ENCODE data around the gene AP2M1.
"Not testable (repeated sequence)": the region's sequence is repeated elsewhere in the genome, so short reads cannot be mapped to it uniquely, and the experiment has no call there.

AP2M1 gene

GRCh38 chr3:184174646-184175492, at the start of gene AP2M1:
AP2M1 (plus strand) TSS chr3:184174855; CDS start chr3:184176994, 2,139 bp downstream.
- peak; percentile 82 to 99 (median 98) for DNase-seq

DNA sequence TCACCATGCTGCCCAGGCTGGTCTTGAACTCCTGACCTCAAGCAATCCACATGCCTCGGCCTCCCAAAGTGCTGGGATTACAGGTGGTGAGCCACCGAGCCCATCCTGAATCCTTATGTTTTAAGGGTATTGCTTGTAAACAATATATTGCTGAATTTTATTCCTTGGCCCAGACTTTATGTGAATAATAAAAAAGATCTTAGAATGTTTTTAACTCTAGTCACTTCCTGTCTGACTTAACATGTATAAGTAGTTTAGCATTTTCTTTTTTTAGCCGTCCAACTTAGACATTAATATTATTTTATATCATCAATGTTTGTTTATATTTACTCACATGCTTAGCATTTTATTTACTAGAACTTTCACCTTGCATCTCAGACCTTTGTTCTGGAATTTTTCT, 48.6 kb upstream of the AP2M1 start:
- DNase-seq = no peak

GRCh38 chr3:184129012-184129411, 45.6 kb upstream of the AP2M1 start:
- no peak for DNase-seq

DNA sequence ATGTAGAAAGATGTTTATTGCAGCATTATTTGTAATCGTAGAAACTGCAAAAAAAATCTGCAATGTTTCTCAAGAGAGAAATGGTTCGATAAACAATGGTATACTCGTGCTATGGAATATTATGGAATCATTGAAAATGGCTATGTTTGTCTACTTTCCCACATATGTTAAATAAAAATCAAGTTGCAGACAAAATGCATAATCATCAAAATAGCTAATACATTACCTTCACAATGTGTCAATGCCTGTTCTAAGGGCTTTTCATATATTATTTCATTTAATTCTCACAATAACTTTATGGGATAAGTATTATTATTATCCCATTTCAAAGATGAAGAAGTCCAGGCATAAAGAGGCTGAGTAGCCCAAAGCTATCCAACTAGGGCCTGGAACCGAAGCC, 41.7 kb upstream of the AP2M1 start:
- DNase-seq = no peak

GRCh38 chr3:184133840-184134745, 40.6 kb upstream of the AP2M1 start:
- DNase-seq = peak in 55 of 56 donors; percentile 22 to 89 (median 70)

- peak in 3 of 56 donors; percentile 55 to 81 (median 58) for DNase-seq
Observed at GRCh38 chr3:184134746-184135148, 39.9 kb upstream of the AP2M1 start.

GRCh38 chr3:184135149-184135910, 39.3 kb upstream of the AP2M1 start, which contains the start of gene EIF2B5:
EIF2B5 (plus strand) TSS chr3:184135358; CDS start chr3:184135386, 28 bp downstream.
- DNase-seq = peak; percentile 62 to 97 (median 90)

DNA sequence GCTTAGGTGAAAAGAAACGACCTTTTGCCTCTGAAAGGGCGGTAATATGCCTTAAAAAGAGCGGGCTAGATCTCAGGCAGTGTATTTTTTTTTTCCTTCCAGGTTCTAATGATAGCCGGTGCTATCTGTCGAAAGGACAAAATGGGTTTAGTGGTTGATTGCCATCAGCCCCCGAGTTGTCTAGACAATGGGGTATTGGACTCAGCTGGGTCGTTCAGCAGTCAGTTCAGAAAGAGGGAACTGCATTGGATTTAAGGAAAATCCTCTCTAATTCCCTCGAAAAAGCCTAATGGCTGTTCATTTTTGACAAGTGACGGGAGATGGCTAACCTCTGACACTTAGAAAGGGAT, 38.8 kb upstream of the AP2M1 start:
- DNase-seq = peak in 1 of 56 donors; percentile 26

DNA sequence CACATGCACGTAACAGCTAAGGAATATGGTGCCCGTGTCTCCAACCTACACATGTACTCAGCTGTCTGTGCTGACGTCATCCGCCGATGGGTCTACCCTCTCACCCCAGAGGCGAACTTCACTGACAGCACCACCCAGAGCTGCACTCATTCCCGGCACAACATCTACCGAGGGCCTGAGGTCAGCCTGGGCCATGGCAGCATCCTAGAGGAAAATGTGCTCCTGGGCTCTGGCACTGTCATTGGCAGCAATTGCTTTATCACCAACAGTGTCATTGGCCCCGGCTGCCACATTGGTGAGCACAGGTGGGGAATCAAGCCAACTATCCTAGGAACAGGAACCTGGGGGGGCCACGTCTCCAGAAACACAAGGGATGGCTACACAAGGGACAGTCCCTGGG, 34.2 kb upstream of the AP2M1 start:
- no peak for DNase-seq

DNA sequence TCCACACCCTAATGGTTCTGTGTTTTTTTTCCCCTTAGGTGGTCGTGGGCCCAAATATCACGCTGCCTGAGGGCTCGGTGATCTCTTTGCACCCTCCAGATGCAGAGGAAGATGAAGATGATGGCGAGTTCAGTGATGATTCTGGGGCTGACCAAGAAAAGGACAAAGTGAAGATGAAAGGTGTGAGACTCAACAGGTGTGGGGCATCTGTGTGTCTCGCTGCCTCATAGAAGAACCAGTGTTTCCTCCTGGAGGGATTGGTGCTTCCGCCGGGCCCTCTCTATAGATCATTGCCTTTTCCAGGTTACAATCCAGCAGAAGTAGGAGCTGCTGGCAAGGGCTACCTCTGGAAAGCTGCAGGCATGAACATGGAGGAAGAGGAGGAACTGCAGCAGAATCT, 32.5 kb upstream of the AP2M1 start:
- DNase-seq = no peak

GRCh38 chr3:184143327-184143726, 31.3 kb upstream of the AP2M1 start:
- DNase-seq = no peak

GRCh38 chr3:184144505-184144904, 30.1 kb upstream of the AP2M1 start:
- DNase-seq = no peak

- peak in 6 of 56 donors; percentile 12 to 59 (median 20) for DNase-seq
Observed at GRCh38 chr3:184145111-184145524, 29.5 kb upstream of the AP2M1 start.

GRCh38 chr3:184145751-184146270, 28.8 kb upstream of the AP2M1 start:
- DNase-seq = no peak

DNA sequence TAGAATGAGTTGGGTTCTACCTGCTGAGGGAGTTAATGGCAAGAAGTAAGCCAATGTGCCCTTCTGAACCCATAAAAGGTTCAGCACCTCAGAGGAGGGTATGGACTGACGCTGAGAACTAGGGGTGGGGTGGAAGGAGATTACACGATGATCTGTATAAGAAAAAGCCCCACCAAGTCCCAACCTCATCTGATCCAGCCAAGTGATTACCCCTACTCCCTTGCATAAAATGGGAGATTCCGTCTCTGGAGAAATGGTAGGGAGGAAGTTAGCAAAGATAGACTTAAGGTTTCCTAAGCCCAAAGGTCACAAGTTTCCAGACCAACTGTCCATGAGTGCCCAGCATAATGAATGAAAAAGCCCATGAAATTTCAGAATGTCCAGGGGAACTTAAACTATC, 26.6 kb upstream of the AP2M1 start:
- DNase-seq = no peak

DNA sequence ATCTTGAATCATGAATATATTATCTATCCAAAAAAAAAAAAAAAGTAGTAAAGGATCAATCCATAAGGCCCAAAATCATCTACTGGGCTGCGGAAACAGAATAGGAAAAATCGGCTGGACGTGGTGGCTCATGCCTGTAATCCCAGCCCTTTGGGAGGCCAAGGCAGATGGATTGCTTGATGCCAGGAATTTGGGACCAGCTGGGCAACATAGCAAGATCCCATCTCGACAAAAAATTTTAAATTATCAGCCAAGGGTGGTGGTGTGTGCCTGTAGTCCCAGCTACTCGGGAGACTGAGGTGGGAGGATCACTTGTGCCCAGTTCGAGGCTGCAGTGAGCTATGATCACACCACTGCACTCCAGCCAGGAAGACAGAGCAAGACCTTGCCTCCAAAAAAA, 25.5 kb upstream of the AP2M1 start:
- DNase-seq = no peak

DNA sequence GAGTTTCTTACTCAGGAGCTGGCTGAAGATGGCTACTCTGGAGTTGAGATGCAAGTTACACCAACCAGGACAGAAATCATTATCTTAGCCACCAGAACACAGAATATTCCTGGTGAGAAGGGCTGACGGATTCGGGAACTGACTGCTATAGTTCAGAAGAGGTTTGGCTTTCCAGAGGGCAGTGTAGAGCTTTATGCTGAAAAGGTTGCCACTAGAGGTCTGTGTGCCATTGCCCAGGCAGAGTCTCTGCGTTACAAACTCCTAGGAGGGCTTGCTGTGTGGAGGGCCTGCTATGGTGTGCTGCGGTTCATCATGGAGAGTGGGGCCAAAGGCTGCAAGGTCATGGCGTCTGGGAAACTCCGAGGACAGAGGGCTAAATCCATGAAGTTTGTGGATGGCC, 24.9 kb upstream of the AP2M1 start:
- not testable (repeated sequence) for DNase-seq

DNA sequence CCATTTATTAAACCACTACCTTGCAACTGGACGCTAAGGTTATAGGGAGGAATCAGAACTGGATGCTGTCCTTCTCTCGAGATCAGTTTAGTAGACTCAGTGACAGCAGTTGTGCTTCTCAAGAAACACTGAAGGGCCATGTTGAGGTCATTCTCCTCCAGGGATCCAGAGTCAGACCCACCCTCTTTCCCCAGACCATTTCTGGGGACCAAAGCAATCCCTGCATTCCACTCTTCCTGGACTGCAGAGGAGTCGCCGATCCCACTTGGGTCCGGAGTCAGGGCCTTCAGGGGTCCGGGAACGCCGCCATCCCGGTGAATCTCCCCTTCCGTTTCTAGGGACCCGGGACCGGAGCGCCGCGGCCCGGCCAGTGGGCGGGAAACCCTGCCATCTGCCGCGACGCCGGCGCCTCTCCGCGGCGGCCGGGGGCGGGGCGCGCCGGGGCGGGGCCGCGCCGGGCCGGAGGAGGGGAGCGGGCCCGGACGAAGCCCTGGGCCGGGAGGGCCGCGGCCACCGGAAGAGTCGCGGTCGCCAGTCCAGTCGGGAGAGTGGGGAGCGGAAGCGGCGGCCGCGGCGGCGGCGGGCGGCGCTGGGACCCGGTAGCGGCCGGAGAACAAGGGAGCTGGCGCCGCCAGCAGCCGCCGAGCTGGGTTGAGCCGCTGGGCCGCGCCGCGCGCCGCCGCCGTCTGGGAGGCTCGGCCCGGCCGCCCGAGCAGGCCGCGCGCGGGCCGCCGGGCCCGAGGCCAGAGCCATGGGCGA, 19.6 kb upstream of the AP2M1 start, which contains the start of gene DVL3:
TSS of gene DVL3 (plus strand) at position 493 of the 759 bp plus-strand sequence. CDS start at position 752, 259 bp downstream.
- DNase-seq = peak in 48 of 56 donors; percentile 19 to 79 (median 53)

DNA sequence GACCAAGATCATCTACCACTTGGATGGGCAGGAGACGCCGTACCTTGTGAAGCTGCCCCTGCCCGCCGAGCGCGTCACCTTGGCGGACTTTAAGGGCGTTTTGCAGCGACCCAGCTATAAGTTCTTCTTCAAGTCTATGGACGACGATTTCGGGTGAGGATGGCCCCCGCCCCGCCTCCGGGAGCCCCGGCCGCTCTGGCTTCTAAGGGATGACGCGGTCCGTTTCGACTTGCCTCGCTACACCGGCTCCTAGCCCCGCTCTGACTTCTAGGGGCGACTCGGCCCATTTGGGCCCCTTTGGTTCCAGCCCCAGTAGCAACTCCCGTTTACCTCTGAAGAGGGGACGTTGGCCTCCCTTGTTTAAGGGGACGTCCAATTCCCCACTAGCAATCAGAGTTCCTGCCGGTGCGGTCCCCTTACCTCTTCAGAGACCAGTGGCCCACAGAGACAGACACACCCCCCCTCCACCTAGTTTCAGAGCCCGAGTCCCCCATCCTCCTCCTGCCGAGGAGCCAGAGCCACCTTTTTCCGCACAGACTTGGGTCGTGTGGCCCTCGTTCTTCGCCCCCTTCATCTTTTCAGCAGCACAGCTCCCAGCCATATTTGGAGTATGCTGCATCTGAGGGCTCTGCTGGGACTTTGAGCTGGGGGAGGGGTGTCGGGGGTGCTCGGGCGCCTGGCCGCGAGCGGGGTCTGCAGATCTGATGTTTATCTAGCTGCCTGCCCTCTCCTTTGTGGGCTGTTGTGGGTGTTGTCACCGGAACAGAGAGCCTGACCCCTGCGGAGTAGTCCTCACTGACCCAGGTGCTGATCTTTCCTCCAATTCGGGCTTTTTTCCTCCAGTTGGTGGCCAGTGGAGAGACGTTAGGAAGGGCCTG, 18.8 kb upstream of the AP2M1 start:
- peak in 23 of 56 donors; percentile 35 to 68 (median 45) for DNase-seq
